H1 (cell line): Measurements from ENCODE around the gene NPR2. TPM values are rescaled to one million over a fixed set of nuclear protein-coding genes. Genes with fewer than 3 reads are reported as not detected.
A peak's percentile ranks its signal among the peaks of the same experiment; 100 is the strongest.

Source experiments
- CTCF ChIA-PET: fragments of 300-600 bp; sonication (Branson Sonifier 250); formaldehyde crosslinking; loops from one replicate; lab custom pipeline; 2021; ENCODE audit not compliant: partially characterized antibody; lab: Charles Lee
- POLR2A ChIA-PET: fragments of 300-600 bp; sonication (Branson Sonifier 250); formaldehyde crosslinking; loops from one replicate; lab custom pipeline; 2021; ENCODE audit warnings: inconsistent platforms; ENCODE audit not compliant: partially characterized antibody; lab: Charles Lee
- DNase-seq, 2 experiments: peaks; one replicate each; pipeline versions ENCODE4 v3.0.0 to v3.0.0-alpha.2; 2010 to 2022; ENCODE audit warnings: low spot score in 2 of 2, low read depth in 1 of 2, mixed read lengths in 1 of 2
- FAIRE-seq: peaks from 2 replicates; lab custom pipeline; 2011; peaks lifted over from hg19 to GRCh38; lab: Jason Lieb, UNC
- H2AFZ ChIP-seq: 2 replicates; pipeline ENCODE4 v1.8.1; 2012; ENCODE audit warnings: low read length, inconsistent platforms
- H2AK5ac ChIP-seq: 2 replicates; pipeline ENCODE4 v1.6.1; 2013; ENCODE audit warnings: low read depth, low read length
- H2BK120ac ChIP-seq: replicated peaks from 2 replicates; pipeline ENCODE3; 2013; ENCODE audit warnings: low read depth, low read length, inconsistent platforms
- H2BK12ac ChIP-seq: 2 replicates; pipeline ENCODE4 v1.6.1; 2013; ENCODE audit warnings: low read depth, low read length
- H2BK15ac ChIP-seq: 2 replicates; pipeline ENCODE4 v1.6.1; 2013; ENCODE audit warnings: low read length
- H2BK20ac ChIP-seq: 2 replicates; pipeline ENCODE4 v1.6.1; 2013; ENCODE audit warnings: low read length
- H2BK5ac ChIP-seq: 2 replicates; pipeline ENCODE4 v1.6.1; 2013; ENCODE audit warnings: low read depth, low read length
- H3K14ac ChIP-seq: 2 replicates; pipeline ENCODE4 v1.6.1; 2013; ENCODE audit warnings: inconsistent platforms; ENCODE audit not compliant: insufficient read length
- H3K18ac ChIP-seq: 2 replicates; pipeline ENCODE4 v1.6.1; 2013; ENCODE audit warnings: low read length; ENCODE audit errors: extremely low read depth
- H3K23ac ChIP-seq: 2 replicates; pipeline ENCODE4 v1.6.1; 2013; ENCODE audit warnings: inconsistent platforms; ENCODE audit not compliant: insufficient read length
- H3K23me2 ChIP-seq: 2 replicates; pipeline ENCODE4 v1.6.1; 2013; ENCODE audit warnings: low read depth, low read length
- H3K27ac ChIP-seq: 2 replicates; pipeline ENCODE4 v1.6.1; 2011; ENCODE audit warnings: low read depth, low read length, inconsistent platforms
- H3K27me3 ChIP-seq, 4 experiments: replicated peaks in 1 of 4; 1 replicate in 1 of 4; 2 replicates in 3 of 4; pipeline versions ENCODE4 v1.6.1 to v1.8.1; 2011 to 2013; ENCODE audit warnings: low read length in 3 of 4, mild to moderate bottlenecking in 3 of 4, inconsistent platforms in 2 of 4, mixed read lengths in 2 of 4, moderate library complexity in 1 of 4; ENCODE audit not compliant: control insufficient read depth in 3 of 4, insufficient read depth in 3 of 4; ENCODE audit errors: extremely low read depth in 1 of 4
- H3K36me3 ChIP-seq, 4 experiments: 2 replicates each; pipeline versions ENCODE4 v1.6.1 to v1.8.1; 2011 to 2013; ENCODE audit warnings: mild to moderate bottlenecking in 4 of 4, low read length in 3 of 4, moderate library complexity in 2 of 4, control low read depth in 1 of 4, inconsistent platforms in 1 of 4; ENCODE audit not compliant: insufficient read depth in 4 of 4, control insufficient read depth in 2 of 4
- H3K4ac ChIP-seq: replicated peaks from 2 replicates; pipeline ENCODE3; 2013; ENCODE audit warnings: low read length, low read depth, mixed read lengths, inconsistent platforms; ENCODE audit not compliant: insufficient read length
- H3K4me1 ChIP-seq, 4 experiments: replicated peaks in 1 of 4; 1 replicate in 1 of 4; 2 replicates in 3 of 4; pipeline versions ENCODE4 v1.6.1 to v1.8.1; 2011 to 2013; ENCODE audit warnings: low read length in 3 of 4, inconsistent platforms in 2 of 4, mixed read lengths in 1 of 4; ENCODE audit not compliant: insufficient read depth in 4 of 4, control insufficient read depth in 3 of 4
- H3K4me2 ChIP-seq, 2 experiments: 2 replicates each; pipeline versions ENCODE4 v1.6.1 to v1.8.1; 2011 to 2013; ENCODE audit warnings: low read depth in 2 of 2, low read length in 2 of 2, control low read depth in 1 of 2, inconsistent platforms in 1 of 2, mild to moderate bottlenecking in 1 of 2; ENCODE audit not compliant: insufficient read depth in 1 of 2
- H3K4me3 ChIP-seq, 4 experiments: fragments of 200-600, 300-600 bp in 1 of 4; sonication (generic), shearing (Covaris generic), sonication (Bioruptor Twin) in 1 of 4; 2 replicates each; pipeline versions ENCODE4 v1.5.1 to v1.8.1; 2011 to 2016; ENCODE audit warnings: low read length in 4 of 4, low read depth in 3 of 4, control low read depth in 2 of 4, inconsistent platforms in 2 of 4, mild to moderate bottlenecking in 2 of 4, mixed read lengths in 1 of 4, moderate library complexity in 1 of 4; ENCODE audit not compliant: insufficient read depth in 2 of 4; ENCODE audit errors: extremely low read depth in 1 of 4
- H3K56ac ChIP-seq: replicated peaks from 2 replicates; pipeline ENCODE3; 2013; ENCODE audit warnings: low read depth, mild to moderate bottlenecking, mixed read lengths, low read length, inconsistent platforms; ENCODE audit not compliant: insufficient read length
- H3K79me1 ChIP-seq: 2 replicates; pipeline ENCODE4 v1.6.1; 2013; ENCODE audit warnings: low read depth, low read length, control low read depth
- H3K79me2 ChIP-seq, 2 experiments: 2 replicates each; pipeline versions ENCODE4 v1.6.1 to v1.8.1; 2012 to 2013; ENCODE audit warnings: low read length in 2 of 2, mild to moderate bottlenecking in 2 of 2, inconsistent platforms in 1 of 2; ENCODE audit not compliant: insufficient read depth in 2 of 2, control insufficient read depth in 1 of 2
- H3K9ac ChIP-seq, 4 experiments: replicated peaks in 1 of 4; 1 replicate in 1 of 4; 2 replicates in 3 of 4; pipeline versions ENCODE4 v1.6.1 to v1.8.1; 2011 to 2013; ENCODE audit warnings: low read depth in 3 of 4, low read length in 3 of 4, control low read depth in 2 of 4, mild to moderate bottlenecking in 2 of 4, moderate library complexity in 2 of 4, inconsistent platforms in 1 of 4; ENCODE audit errors: extremely low read depth in 1 of 4
- H3K9me3 ChIP-seq, 2 experiments: 2 replicates each; pipeline versions ENCODE4 v1.6.1 to v1.8.1; 2012 to 2013; ENCODE audit warnings: mild to moderate bottlenecking in 2 of 2, moderate library complexity in 2 of 2, control low read depth in 1 of 2, inconsistent platforms in 1 of 2, low read depth in 1 of 2, low read length in 1 of 2, mixed read lengths in 1 of 2; ENCODE audit not compliant: insufficient read depth in 2 of 2
- H4K20me1 ChIP-seq, 2 experiments: replicated peaks in 1 of 2; 2 replicates each; pipeline versions ENCODE3 to v1.8.1; 2011 to 2013; ENCODE audit warnings: inconsistent platforms in 2 of 2, low read length in 2 of 2, mild to moderate bottlenecking in 1 of 2; ENCODE audit not compliant: insufficient read depth in 2 of 2, control insufficient read depth in 1 of 2
- H4K5ac ChIP-seq: 2 replicates; pipeline ENCODE4 v1.6.1; 2013; ENCODE audit warnings: low read length, low read depth, mixed read lengths, inconsistent platforms; ENCODE audit not compliant: insufficient read length
- H4K8ac ChIP-seq: 2 replicates; pipeline ENCODE4 v1.8.0; 2013; ENCODE audit warnings: mild to moderate bottlenecking, moderate library complexity, low read length, inconsistent platforms; ENCODE audit not compliant: insufficient read depth; ENCODE audit errors: extremely low read depth
- H4K91ac ChIP-seq: replicated peaks from 2 replicates; pipeline ENCODE3; 2013; ENCODE audit warnings: low read length, mixed read lengths, inconsistent platforms; ENCODE audit not compliant: insufficient read length
- NRF1 ChIP-seq: IDR thresholded peaks from 2 replicates; pipeline ENCODE4 v1.6.1; 2011; ENCODE audit warnings: mild to moderate bottlenecking, low read depth, low read length, improper control_type of control experiment
- PHF8 ChIP-seq: fragments of 200-600 bp; sonication (generic); conservative IDR thresholded peaks from 2 replicates; pipeline ENCODE4 v1.7.1; 2012; ENCODE audit warnings: low read depth, mild to moderate bottlenecking, inconsistent platforms, low read length, moderate library complexity
- RBBP5 ChIP-seq: IDR thresholded peaks from 2 replicates; pipeline ENCODE4 v1.7.1; 2012; ENCODE audit warnings: low read depth, mild to moderate bottlenecking, inconsistent platforms, low read length, moderate library complexity, borderline replicate concordance
- SAP30 ChIP-seq: fragments of 300-600 bp; sonication (generic); IDR thresholded peaks from 2 replicates; pipeline ENCODE4 v1.7.1; 2012; ENCODE audit warnings: low read length, moderate library complexity, mild to moderate bottlenecking, inconsistent platforms; ENCODE audit not compliant: insufficient read depth, insufficient replicate concordance
- SIN3A ChIP-seq, 2 experiments: IDR thresholded peaks in 1 of 2; conservative IDR thresholded peaks in 1 of 2; 2 replicates each; pipeline ENCODE4 v1.6.1; 2011 to 2012; ENCODE audit warnings: low read length in 2 of 2, improper control_type of control experiment in 1 of 2, low read depth in 1 of 2, mild to moderate bottlenecking in 1 of 2
- ZNF274 ChIP-seq: IDR thresholded peaks from 2 replicates; pipeline ENCODE4 v1.7.0; 2012; ENCODE audit warnings: low read length, borderline replicate concordance; ENCODE audit errors: extremely low read depth
- WGBS, 2 experiments: shearing (Covaris generic) in 1 of 2; methylation state at CpG; one replicate each; pipeline versions ENCODE4 v1.1.6 to v1.1.7; 2013 to 2015; ENCODE audit warnings: low lambda C conversion rate in 2 of 2, mixed read lengths in 2 of 2, inconsistent platforms in 1 of 2, low coverage in 1 of 2, missing lambda C conversion rate in 1 of 2; ENCODE audit not compliant: insufficient replicate concordance in 2 of 2, insufficient coverage in 1 of 2, insufficient read length in 1 of 2; ENCODE audit errors: extremely low coverage in 1 of 2, missing lambda C conversion rate in 1 of 2; 5-methylcytosine and 5-hydroxymethylcytosine counted together
- polyA plus RNA-seq, 7 experiments: library from polyadenylated mRNA; depleted of rRNA in 3 of 7; stranded (reverse) in 5 of 7; unstranded in 2 of 7; fragments of >200 nt in 5 of 7; fragments of 200-250 nt in 2 of 7; gene quantifications; 1 replicate in 5 of 7; 2 replicates in 1 of 7; 4 replicates in 1 of 7; pipeline versions ENCODE4 v1.2.1 to v1.2.3, GENCODE V29; 2011 to 2013; ENCODE audit warnings: missing spikeins in 2 of 7, mixed read lengths in 2 of 7
- total RNA-seq: library from RNA; stranded (reverse); fragmentation: NEBNext Ultra II Directional; extraction: Animal tissue kit (Norgen Biotek cat#: 25700); gene quantifications from 2 replicates; pipeline ENCODE4 v1.2.1, GENCODE V29; 2021

Gene NPR2
- total and polyA plus RNA-seq, 2 of the 8 experiments (the other 6 are each of a cell fraction or from before 2014, with no cell fraction given) = 11.0 to 17.0 TPM

GRCh38 chr9:35801328-35802128 is 10.1 kb downstream of the NPR2 start:
- Histone ChIP-seq H3K27ac (no peak overlapping the region), H2BK5ac (no peak overlapping the region), H4K8ac (no peak overlapping the region; the same call in 1 of the 2 replicates), H2AFZ (no peak overlapping the region), H2BK20ac (no peak overlapping the region), H4K91ac (no peak overlapping the region), H3K4me3 (no peak overlapping the region), H3K4ac (no peak overlapping the region), H2BK12ac (no peak overlapping the region), H4K20me1 (peaks cover 0 to 2% of the 10 kb centered on the region in 2 experiments), H4K5ac (no peak overlapping the region), H3K79me2 (no peaks in the 10 kb centered on the region), H3K9ac (peak overlapping the region in 1 of 4 experiments; percentile 20; a peak in 2 of 7 replicates), H3K27me3 (no peaks in the 10 kb centered on the region), H3K56ac (no peak overlapping the region), H3K18ac (no peak overlapping the region), H2BK15ac (no peak overlapping the region), H3K4me2 (no peak overlapping the region), H2BK120ac (no peak overlapping the region), H3K36me3 (peaks cover 0 to 4% (median 0%) of the 10 kb centered on the region in 4 experiments; a peak in 3 of 8 replicates), H3K9me3 (no peaks in the 10 kb centered on the region), H3K79me1 (no peaks in the 10 kb centered on the region), H2AK5ac (no peak overlapping the region), H3K23me2 (no peaks in the 10 kb centered on the region; the same call in 1 of the 2 replicates), H3K4me1 (no peaks in the 10 kb centered on the region), H3K14ac (no peak overlapping the region), H3K23ac (no peak overlapping the region)
- FAIRE-seq (no peak), DNase-seq (no peak)
- ChIA-PET CTCF (interaction anchor here (1.1 to 4.8 kb wide), 6 partner anchors 11 to 109 kb away, joined by 3 to 18 read pairs (median 6); partner anchors contain the start of genes HINT2 and SPAG8), POLR2A (interaction anchor here (0.9 to 1.2 kb wide), 2 partner anchors 11 kb away, joined by 3 read pairs; partner anchors contain the start of gene SPAG8)
- 85% methylated on average over 13 of the region's 13 CpGs; no CpG with 5 or more reads in 1 of the 2 experiments for WGBS, 2 experiments
- TF ChIP-seq RBBP5 (no peak), SAP30 (no peak), ZNF274 (no peak), SIN3A (conservative IDR thresholded peaks at IDR 0.05 in 1 of 2, IDR thresholded peaks at IDR 0.05 in 1 of 2; ENCODE audit: low read depth in 1 of 2, low read length in 2 of 2) (no peak), PHF8 (no peak), NRF1 (no peak)
